ENCODE measurements around the gene GPR85.

GPR85 gene, protein sequence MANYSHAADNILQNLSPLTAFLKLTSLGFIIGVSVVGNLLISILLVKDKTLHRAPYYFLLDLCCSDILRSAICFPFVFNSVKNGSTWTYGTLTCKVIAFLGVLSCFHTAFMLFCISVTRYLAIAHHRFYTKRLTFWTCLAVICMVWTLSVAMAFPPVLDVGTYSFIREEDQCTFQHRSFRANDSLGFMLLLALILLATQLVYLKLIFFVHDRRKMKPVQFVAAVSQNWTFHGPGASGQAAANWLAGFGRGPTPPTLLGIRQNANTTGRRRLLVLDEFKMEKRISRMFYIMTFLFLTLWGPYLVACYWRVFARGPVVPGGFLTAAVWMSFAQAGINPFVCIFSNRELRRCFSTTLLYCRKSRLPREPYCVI

DNA sequence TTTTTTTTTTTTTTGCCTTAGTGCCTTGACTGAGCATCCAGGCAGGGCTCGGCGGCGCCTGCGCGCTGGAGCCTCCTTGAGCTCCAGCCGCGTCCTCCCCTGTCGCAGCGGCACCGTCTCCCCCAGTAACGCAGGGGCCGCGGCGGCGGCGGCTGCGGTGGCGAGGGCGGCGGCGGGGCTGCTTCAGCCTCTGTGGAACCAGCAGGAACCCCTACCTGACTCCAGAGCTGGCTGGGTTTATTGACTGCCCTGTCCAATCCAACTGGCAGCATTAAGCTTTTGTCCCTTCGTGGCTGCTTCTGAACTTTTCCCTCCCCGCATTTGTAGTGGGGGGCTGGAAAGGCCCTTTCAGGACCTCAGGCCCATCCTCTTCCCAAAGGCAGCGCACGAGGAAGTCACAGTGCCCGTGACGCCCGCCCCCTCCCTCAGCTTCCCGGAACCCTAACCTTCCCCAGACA, at the start of gene GPR85:
Gene GPR85, minus strand, starts transcription at position 397 of the 458 bp plus-strand sequence. CDS start 2,106 bp downstream, outside the sequence.
- DNase-seq (ENCODE audit: low read depth, low spot score), result peak; percentile 84

DNA sequence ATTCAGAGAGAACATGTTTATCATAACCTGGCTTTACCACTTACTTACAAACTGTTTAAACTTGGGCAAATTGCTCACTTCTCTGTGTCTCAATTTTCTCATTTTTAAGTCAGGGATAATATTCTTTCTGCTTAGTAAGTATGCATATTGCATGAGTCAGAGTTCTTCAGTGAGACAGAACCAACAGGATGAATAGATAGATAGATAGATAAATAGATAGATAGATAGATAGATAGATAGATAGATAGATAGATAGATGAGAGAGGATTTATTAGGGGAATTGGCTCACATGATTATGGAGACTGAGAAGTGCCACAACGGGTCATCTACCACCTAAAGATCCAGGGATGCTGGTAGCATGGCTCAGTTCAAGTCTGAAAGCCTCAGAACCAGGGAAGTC, 47.4 kb upstream of the GPR85 start:
- no peak for DNase-seq (ENCODE audit: low read depth, low spot score)

DNA sequence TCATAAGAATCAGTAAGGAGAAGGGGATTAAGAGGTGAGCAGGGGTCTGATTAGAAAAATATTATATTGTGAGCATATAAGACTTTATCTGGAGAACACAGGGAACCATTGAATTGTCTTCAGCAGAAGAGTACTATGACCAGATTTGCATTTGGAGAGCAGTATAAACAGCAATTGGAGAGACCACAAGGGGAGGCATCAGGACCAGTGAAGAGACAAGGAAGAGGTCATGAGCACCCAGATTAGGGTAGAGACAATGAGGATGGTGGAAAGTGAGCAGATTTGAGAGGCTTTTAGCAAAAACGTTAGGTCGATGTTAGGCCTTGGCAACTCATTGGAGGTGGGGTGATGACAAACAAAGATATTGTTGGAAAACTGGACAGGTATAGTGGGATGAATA, 44.7 kb upstream of the GPR85 start:
- no peak for DNase-seq (ENCODE audit: low read depth, low spot score)

DNA sequence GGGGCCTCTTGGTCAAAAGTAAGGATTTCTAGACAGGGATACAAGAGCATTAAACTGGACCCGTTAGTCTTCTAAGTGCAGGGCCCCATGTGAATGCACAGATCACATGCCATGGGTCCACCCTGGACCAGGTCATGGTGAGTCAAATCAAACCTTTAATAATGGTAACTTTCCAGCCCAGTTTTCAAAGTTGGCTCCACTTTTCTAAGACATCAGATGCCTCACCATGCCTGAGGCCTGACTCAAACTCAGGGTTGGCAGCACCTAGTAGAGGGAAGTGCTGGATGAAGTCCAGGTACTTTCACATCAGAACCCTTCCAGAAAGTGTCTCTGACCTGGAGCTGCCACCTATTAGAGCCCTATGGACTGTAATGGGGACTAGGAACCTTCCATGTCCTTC, 41.4 kb upstream of the GPR85 start:
- DNase-seq (ENCODE audit: low read depth, low spot score), result no peak

DNA sequence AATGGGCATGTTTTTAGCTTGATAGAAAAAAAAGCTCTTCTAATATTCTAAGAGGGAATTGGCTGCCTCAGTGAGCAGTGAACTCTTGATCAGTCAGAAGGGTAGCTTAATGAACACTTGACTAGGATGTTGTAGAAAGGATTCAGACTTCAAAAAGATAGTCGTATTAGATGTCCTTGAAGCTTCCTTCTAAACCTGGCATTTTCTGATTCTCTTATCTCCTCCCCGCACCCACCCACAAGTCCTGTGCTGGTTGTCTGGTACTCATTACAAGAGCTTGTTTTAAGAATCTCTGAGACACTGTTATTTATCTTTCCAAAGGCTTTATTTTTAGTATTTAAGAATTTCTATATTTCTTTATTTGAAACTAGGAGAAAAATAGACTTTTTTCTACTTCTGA, 39.1 kb upstream of the GPR85 start:
- DNase-seq (ENCODE audit: low read depth, low spot score), result no peak

DNA sequence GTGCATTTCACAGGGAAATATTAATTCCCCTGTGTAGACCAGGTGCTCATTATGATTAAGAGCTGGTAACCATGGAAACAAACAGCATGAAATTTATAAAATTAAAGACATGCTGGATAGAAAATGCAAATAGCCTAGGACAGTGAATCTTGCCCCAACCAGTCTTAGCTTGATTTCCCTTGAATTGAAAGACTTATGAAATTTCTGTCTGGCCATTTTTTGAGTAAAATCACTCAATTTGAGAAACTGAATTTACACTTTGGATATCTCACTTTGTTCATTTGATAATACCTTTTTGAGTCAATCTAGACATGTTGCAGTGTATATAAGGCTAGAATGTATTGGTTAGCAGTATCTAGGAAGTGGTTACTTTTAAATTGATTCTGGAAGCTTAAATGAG, 36.1 kb upstream of the GPR85 start:
- DNase-seq (ENCODE audit: low read depth, low spot score), result no peak

DNA sequence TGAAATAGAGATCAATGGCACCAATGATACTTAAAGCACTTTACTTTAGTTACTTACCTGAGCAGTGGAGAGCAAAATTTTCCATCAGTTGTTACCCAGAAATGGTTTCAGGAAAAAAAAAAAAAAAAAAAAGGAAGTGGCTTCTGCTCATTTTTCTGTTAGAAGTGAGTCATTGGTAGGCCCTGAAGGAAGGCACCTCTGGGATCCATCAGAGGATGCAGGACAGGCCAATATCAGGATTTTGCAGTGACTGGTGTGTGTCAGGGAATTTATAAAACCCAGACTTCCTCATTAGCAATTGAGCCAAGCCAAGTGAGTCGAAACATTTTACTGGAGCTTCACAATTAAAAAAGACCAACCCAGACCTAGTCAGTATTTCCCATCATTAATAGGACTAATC, 34.0 kb upstream of the GPR85 start:
- DNase-seq (ENCODE audit: low read depth, low spot score), result no peak

DNA sequence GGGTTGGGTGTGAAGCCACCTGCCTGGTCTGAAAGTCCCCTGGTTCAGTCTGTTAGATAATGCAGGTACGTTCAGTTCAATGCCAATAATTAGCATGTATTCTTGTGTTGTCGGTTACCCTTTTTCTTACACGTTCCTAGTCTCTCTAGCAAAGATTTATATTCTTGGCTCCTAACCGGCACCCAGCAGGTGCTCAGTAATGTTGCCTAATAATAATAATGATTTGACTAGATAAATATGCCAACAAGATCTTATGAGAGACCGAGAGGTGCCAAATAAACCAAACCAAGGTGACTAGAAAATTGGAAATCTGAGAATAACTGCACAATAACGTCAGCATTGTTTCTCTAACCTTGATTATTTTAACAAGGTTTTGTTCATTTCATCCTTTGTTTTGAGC, 32.8 kb upstream of the GPR85 start:
- no peak for DNase-seq (ENCODE audit: low read depth, low spot score)

DNA sequence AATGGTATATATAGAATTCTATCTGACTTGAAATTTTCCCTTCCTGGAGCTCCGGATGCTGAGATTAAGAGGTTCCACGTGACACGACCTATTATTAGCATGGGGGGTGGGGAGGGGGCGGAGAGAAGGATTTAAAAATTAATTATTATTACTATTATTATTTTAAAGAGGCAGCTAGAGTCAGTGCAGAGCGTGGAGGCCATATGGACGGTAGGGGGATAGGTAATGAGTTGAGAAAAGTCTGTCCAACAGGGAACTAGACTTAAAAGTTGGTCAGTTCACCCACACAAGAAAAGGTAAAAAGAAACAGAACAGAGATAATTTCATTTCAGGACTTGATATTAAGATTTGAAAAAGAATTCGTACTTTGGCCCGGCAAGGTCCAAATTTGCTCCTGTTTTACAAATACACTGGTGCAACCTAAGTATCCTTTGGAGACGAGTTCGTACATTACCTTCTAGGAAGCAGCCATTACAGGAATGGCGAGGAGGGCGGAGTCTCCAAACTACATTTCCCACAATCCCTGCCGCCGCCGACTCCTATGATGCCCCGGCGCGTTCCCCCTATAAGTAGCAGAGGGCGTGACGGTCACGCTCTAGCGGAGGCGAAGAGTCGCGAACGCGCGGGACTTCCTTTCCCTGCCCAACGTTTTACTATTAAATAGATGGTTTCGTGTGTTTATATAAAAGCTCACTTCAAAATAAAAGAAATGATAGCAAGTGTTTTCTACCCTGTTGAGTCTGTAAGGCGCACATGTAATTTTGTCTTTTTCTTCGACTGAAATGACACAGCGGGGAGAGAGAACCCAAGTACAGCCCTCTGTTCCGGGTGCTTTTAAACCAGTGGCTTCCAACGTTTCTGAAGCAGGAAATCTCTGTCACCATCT, 31.7 kb upstream of the GPR85 start, which contains the start of gene SMIM30:
Gene SMIM30, minus strand, starts transcription at position 481 of the 886 bp plus-strand sequence. CDS start 976 bp downstream, outside the sequence.
- DNase-seq (ENCODE audit: low read depth, low spot score), result peak; percentile 92

DNA sequence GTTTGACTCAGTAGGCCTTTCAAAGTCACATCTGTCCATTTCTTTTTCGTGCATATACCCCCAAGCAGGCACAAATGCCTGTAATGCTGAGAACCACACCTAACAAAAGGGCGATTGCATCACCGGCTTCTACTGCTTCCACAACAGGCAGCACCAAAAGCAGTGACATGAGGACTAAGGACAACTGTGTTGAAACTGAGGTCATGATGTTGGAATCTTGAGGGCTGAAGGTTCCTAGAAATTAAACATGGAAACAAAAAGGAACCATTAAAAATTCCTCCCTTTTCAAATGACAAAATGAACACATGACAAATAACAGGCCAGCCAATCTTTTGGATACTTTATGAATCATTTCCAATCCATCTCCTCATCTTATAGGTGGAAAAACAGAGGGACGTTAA, 30.7 kb upstream of the GPR85 start:
- peak; percentile 36 for DNase-seq (ENCODE audit: low read depth, low spot score)

DNA sequence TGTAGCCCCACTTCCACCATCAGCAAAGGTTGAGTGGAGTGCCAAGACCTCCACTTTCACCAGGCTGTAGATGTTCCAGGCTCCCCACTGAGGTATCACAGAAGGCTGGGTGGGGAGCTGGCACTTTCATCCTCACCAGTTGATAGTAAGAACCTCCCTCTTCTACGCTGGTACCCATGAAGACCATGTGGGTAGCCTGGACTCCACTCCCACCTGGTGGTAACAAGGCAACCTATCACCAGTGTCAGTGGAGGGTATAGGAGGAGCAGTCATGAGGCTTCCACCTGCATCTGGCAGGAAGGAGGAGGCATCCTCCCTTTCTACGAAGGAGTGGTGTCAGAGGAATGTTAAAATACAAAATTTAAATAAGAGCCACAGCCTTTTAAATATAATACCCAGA, 27.3 kb upstream of the GPR85 start:
- peak; percentile 37 for DNase-seq (ENCODE audit: low read depth, low spot score)

DNA sequence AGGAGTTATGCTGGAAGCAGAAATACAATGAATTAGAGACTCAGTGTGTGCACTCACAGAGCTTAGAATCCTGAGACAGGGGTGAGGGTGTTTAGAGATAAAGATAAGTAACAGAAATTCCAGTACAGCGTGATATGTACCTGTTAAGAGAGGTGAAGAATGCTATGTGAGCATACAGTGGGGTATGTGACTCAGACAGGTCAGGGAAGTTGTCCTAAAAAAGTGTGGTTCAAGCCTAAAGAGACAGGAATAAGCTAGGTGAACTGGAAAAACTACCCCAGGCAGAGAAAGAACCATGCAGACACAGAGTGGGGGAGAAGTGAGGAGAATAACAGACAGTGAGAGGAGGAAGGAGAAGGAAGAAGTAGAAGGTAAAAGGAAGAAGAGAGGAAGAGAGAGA, 23.1 kb upstream of the GPR85 start:
- DNase-seq (ENCODE audit: low read depth, low spot score), result peak; percentile 33

DNA sequence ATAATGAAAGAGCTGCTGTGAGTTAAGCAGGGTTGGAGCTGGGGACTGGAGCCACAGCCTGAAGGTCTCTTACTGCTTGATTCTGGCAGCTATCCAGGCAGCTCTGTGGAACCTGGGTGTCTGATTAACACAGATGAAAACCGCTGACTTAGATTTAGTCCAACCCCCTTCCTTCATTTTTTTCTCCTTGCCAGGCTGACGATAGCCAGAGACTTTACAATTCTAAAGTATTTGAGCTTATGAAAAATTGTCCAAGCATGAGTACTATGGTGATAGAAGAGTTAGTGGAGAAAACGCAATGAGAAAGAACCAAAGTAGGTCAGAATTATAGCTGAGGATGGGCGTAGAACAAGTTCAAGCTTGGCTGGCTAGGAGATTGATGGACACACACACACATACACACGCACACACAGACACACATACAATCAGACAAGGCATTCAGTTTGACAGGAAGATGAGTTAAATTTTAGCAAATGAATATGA, 13.5 kb upstream of the GPR85 start:
- no peak for DNase-seq (ENCODE audit: low read depth, low spot score)

DNA sequence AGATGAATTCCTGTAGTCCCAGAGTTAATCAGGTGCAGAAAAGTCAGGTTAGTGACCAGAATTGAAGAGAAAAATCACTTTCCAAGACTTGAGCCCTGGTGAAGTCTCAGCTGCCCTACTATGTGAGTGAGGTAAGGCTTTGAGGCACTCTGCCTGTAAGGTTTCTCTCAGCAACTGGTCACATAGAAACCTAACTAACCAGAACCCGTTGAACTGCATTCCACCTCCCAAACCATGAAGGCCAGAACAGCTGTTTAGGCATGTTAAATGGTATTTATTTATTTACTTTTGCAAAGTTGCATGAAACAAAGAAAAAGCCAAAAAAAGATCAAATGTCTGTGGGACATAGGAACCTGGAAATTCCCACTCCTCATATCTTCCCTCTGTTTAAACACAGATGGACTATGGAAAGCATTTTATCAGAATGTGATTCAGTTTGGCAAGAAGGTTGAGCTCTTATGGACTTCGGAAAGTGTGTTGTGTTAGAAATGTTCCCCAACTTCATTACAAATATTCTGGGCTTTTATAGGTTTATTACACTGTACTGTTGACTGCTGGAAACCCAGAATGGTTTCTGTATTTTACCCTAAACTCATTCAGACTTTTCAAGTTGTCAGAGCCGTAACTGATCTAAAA, 12.8 kb upstream of the GPR85 start:
- peak; percentile 68 for DNase-seq (ENCODE audit: low read depth, low spot score)

DNA sequence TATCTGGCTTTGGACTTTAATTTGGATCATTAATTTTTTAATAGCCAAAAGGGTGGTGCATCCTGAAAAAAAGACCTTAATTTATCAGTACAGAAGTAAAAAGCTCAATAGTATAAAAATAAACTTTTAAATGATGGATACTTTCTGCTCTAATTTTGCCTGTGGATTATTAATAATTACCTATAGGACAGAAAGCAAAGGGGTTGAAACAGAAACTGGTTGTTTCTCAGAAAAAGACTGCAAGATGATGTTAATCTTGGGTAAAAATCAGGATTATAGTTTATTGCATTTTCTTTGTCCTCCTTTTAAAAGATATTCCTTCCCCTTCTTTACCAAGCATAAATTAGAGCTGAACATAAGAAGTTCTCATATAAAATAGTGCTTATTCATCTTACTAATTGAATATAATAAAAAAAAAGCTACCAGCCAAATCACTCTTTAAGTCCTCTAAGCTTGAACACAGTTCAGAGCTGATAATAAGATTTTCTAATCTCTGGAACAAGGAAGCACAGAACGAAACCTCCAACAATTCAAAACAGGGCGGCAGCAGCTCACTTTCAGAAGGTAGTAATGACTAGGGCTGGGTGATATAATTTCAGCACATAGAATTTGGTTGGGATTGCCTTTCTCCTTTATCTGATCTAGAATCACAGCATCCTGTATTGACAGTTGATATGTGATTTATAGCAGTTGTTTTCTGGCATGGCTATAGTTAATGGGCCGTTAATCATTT, 8.1 kb upstream of the GPR85 start:
- DNase-seq (ENCODE audit: low read depth, low spot score), result no peak

DNA sequence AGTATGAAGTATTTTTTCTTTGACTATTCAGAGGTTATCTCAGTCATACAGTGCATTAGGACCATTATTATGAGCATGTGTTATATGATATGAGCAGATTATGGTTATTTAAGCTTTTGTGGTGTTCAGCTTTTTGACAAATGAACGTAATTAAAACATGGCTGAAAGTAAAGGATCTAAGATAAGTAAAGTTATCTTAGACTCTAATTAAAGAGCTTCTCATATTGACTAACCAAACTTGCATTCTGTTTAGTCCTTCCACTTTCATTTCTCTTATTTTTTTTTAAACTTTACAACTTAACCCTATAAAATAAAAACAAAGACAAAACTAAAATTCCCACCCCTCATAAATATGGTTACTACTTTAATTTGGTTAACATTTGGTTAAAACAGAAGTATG, 6.9 kb upstream of the GPR85 start:
- no peak for DNase-seq (ENCODE audit: low read depth, low spot score)

DNA sequence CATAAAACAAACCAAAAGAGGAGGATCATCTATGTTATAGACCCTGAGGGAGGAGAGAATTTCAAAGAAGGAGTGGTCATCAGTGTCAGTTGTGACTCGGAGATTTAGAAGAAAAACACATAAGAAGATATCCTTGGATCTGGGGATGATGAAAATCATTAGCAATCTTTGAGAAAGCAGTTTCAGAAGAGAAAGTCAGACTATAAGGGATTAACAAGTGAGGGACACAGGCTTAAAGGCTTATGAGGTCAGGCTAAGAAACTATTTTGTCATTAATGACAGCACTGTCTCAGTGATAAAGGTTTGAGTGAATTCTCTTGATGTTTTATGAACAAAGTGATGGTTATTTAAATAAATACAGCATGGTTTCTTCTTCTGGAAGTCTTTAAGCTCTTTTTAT, 6.1 kb upstream of the GPR85 start:
- DNase-seq (ENCODE audit: low read depth, low spot score), result no peak

DNA sequence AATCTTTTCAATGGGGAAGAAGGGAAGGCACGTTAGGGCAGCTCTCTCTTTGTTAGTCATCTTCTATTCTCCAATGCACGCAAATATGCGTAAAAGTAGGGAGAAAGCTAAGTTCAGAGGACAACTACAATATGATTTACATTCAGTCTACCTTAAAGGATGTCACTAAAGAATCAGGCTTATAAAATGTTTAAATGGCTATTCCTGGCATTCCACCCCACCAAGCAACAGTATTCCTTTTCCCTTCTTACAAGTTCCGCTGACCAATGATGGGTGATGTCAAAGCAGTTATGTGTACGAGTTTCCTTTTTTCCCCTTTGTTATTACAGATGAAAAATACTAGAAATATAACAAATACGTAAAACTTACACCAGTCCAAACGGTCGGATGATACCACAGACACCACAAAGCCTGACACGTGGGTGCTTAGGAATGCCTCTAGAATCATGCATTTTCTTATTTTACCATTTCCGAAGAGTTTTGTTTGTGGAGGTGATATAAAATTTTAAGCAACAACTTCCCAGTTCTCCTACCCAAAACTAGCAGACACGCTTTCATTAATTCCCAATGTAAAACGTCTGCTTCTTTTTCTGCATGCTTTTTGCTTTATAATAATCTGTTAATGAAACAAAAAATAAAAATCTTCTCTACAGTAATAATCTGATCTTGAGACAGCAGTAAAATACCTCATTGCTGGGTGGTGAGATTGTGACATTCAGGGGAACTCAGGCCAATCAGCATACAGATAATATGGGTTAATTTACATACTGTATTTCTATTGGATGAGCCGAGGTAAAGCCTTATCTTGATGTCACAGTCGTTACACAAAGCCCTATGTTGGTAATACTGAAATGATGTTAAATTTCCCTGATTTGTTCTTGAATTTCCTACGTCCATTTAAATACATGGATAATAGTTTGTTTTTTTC, 708 bp upstream of the GPR85 start:
- no peak for DNase-seq (ENCODE audit: low read depth, low spot score)

DNA sequence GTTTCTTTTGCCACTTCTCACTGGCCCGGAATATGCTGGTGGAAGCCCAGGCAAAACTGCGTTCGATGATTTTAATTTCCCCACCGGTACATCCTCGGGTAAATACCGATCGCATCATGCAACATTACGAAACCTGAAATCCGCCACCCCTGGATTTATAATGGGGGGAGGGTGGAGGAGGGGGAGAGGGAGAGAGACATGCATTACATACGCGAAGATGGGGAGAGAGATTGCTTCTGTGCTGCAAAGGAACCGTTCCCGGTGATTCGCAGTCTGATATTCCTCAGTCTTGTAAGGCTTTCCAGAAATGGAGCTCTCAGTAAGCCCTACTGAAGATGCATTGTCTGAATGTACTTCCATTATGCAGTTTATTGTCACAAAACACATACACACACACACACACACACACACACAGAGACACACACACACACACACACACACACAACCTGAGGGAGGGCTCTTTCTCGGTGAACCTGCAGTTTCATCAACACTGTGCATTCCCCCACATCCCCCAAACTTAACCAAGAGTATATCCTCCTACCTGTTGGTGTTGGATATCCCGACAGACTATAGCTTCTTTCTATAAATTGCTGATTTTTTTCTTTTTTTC, 741 bp downstream of the GPR85 start:
- DNase-seq (ENCODE audit: low read depth, low spot score), result no peak
